Measurements from ENCODE around the gene SLC25A42. TPM values are rescaled to one million over a fixed set of nuclear protein-coding genes. Genes with fewer than 3 reads are reported as not detected.

The SLC25A42 gene
- total RNA-seq, 2 experiments from 2014 or later, result 6.7 to 8.5 TPM

DNA sequence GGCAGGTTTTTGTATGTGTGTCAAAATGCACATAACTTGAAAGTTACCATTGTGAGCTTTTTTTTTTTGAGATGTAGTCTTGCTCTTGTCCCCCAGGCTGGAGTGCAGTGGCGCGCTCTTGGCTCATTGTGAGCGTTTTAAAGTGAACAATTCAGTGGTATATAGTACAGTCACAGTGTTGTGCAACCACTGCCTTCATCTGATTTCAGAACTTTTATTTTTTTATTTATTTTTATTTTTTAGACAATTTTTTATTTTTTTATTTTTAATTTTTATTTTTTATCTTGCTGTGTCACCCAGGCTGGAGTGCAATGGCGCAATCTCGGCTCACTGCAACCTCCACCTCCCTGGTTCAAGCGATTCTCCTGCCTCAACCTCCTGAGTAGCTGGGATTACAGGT is 15.0 kb downstream of the SLC25A42 start:
- intact Hi-C loops (cut with micrococcal nuclease), result no loop called here
- H3K36me3 Mint-ChIP-seq (ENCODE audit: low read depth), result peaks cover 3% of the 10 kb centered on the region
- no peak for DNase-seq
- H3K27me3 Mint-ChIP-seq (ENCODE audit: low read depth), result no peaks in the 10 kb centered on the region
- peaks cover 5% of the 10 kb centered on the region for H3K4me1 Mint-ChIP-seq (ENCODE audit: low read depth)
- H3K4me3 Mint-ChIP-seq, result no peak overlapping the region
- H3K9me3 Mint-ChIP-seq, result no peaks in the 10 kb centered on the region
- CTCF ChIA-PET, result interaction anchor here (0.6 kb wide), 1 partner anchor 142 kb away, joined by 3 read pairs; no protein-coding TSS in a partner anchor
- H3K27ac Mint-ChIP-seq, result no peak overlapping the region

DNA sequence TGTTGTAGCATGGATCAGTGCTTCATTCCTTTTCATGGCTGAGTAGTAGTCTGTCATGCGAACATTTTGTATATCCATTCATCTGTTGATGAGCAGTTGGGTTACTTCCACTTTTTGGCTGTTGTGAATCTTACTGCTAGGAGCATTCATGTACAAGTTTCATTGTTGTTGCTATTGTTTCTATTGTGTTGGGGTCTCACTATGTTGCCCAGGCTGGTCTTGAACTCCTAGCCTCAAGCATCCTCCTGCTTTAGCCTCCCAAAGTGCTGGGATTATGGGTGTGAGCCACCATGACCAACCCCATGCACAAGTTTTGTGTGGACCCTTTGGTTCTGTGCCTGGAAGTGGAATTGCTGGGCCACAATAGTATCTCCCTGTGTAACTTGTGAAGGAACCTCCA is 15.8 kb downstream of the SLC25A42 start:
- Mint-ChIP-seq H3K36me3 (ENCODE audit: low read depth) (peaks cover 3% of the 10 kb centered on the region), H3K27ac (no peak overlapping the region), H3K9me3 (no peaks in the 10 kb centered on the region), H3K4me1 (ENCODE audit: low read depth) (peaks cover 5% of the 10 kb centered on the region), H3K27me3 (ENCODE audit: low read depth) (no peaks in the 10 kb centered on the region), H3K4me3 (no peak overlapping the region)
- CTCF ChIA-PET, result no interaction called here
- DNase-seq, result no peak
- intact Hi-C loops (cut with micrococcal nuclease), result no loop called here

DNA sequence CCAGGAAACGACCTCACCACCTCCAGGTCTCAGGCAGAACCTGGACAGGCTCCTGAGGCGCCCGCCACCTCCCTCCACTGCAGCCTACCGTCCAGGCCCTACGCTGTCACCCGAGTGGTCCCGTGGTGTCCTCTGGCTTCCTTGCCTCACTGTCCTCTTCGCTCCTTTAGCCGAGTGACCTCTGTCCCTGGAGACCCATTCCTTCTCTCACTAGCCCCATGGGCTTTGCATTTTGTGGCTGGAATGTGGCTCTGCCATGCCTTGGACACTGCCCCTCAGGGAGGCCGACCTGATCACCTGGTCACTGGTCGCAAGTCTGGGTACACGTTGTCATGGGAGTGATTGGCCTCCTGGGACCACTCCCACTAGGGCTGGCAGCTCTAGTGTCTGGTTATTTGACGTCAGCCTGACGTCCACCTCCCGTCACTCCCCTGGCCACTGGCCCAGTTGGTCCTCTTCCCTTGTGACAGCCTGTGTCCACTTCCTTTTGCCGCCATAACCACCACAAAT is 17.9 kb downstream of the SLC25A42 start:
- no peak for DNase-seq
- H3K27me3 Mint-ChIP-seq (ENCODE audit: low read depth), result no peaks in the 10 kb centered on the region
- no peaks in the 10 kb centered on the region for H3K9me3 Mint-ChIP-seq
- H3K4me3 Mint-ChIP-seq, result no peak overlapping the region
- H3K36me3 Mint-ChIP-seq (ENCODE audit: low read depth), result peaks cover 2% of the 10 kb centered on the region
- peaks cover 2% of the 10 kb centered on the region for H3K4me1 Mint-ChIP-seq (ENCODE audit: low read depth)
- intact Hi-C loops (cut with micrococcal nuclease), result no loop called here
- no peak overlapping the region for H3K27ac Mint-ChIP-seq
- CTCF ChIA-PET, result no interaction called here

GRCh38 chr19:19083413-19084178 is 19.8 kb downstream of the SLC25A42 start:
- no peak overlapping the region for H3K4me3 Mint-ChIP-seq
- no peak overlapping the region for H3K27ac Mint-ChIP-seq
- H3K36me3 Mint-ChIP-seq (ENCODE audit: low read depth), result peaks cover 2% of the 10 kb centered on the region
- DNase-seq, result no peak
- intact Hi-C loops (cut with micrococcal nuclease), result no loop called here
- H3K9me3 Mint-ChIP-seq, result no peaks in the 10 kb centered on the region
- CTCF ChIA-PET, result no interaction called here
- no peaks in the 10 kb centered on the region for H3K4me1 Mint-ChIP-seq (ENCODE audit: low read depth)
- no peaks in the 10 kb centered on the region for H3K27me3 Mint-ChIP-seq (ENCODE audit: low read depth)

- CTCF ChIA-PET, result interaction anchor here (1.3 kb wide), 1 partner anchor 88 kb away, joined by 4 read pairs; no protein-coding TSS in a partner anchor
- H3K36me3 Mint-ChIP-seq (ENCODE audit: low read depth), result peaks cover 2% of the 10 kb centered on the region
- H3K27ac Mint-ChIP-seq, result no peak overlapping the region
Measured at GRCh38 chr19:19087676-19088075, 23.9 kb downstream of the SLC25A42 start.

GRCh38 chr19:19094513-19094912 is 30.7 kb downstream of the SLC25A42 start:
- no peak overlapping the region for H3K4me3 Mint-ChIP-seq
- CTCF ChIA-PET, result no interaction called here
- no peaks in the 10 kb centered on the region for H3K36me3 Mint-ChIP-seq (ENCODE audit: low read depth)
- H3K27ac Mint-ChIP-seq, result no peak overlapping the region
- intact Hi-C loops (cut with micrococcal nuclease), result no loop called here
- no peaks in the 10 kb centered on the region for H3K4me1 Mint-ChIP-seq (ENCODE audit: low read depth)
- no peaks in the 10 kb centered on the region for H3K9me3 Mint-ChIP-seq
- DNase-seq, result no peak
- H3K27me3 Mint-ChIP-seq (ENCODE audit: low read depth), result no peaks in the 10 kb centered on the region

More at GRCh38 chr19:19087676-19088075, 23.9 kb downstream of the SLC25A42 start:
- no peaks in the 10 kb centered on the region for H3K4me1 Mint-ChIP-seq (ENCODE audit: low read depth)
- no peak overlapping the region for H3K4me3 Mint-ChIP-seq
- no peaks in the 10 kb centered on the region for H3K9me3 Mint-ChIP-seq
- H3K27me3 Mint-ChIP-seq (ENCODE audit: low read depth), result no peaks in the 10 kb centered on the region
- DNase-seq, result no peak
- intact Hi-C loops (cut with micrococcal nuclease), result no loop called here

DNA sequence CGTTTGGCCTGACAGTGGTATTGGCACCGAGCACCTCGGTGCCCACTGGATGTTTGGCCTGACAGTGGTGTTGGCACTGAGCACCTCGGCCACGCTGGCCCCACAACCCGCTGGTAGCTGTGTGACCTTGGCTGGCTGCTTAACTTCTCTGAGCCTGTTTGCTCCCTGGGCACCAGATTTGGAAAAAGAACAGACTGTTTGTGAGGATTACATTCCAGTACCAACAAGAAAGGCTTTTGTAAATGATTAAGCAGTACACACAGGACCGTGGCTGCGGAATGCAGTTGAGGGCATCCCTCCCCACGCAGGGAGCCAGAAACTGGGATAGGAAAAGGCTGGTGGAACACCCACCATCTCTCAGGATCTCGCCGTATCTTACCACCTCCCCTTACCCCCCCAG is 31.9 kb downstream of the SLC25A42 start:
- no peak for DNase-seq
- CTCF ChIA-PET, result no interaction called here
- intact Hi-C loops (cut with micrococcal nuclease), result no loop called here
- Mint-ChIP-seq H3K36me3 (ENCODE audit: low read depth) (no peaks in the 10 kb centered on the region), H3K4me3 (no peak overlapping the region), H3K4me1 (ENCODE audit: low read depth) (no peaks in the 10 kb centered on the region), H3K9me3 (no peaks in the 10 kb centered on the region), H3K27ac (no peak overlapping the region), H3K27me3 (ENCODE audit: low read depth) (no peaks in the 10 kb centered on the region)

DNA sequence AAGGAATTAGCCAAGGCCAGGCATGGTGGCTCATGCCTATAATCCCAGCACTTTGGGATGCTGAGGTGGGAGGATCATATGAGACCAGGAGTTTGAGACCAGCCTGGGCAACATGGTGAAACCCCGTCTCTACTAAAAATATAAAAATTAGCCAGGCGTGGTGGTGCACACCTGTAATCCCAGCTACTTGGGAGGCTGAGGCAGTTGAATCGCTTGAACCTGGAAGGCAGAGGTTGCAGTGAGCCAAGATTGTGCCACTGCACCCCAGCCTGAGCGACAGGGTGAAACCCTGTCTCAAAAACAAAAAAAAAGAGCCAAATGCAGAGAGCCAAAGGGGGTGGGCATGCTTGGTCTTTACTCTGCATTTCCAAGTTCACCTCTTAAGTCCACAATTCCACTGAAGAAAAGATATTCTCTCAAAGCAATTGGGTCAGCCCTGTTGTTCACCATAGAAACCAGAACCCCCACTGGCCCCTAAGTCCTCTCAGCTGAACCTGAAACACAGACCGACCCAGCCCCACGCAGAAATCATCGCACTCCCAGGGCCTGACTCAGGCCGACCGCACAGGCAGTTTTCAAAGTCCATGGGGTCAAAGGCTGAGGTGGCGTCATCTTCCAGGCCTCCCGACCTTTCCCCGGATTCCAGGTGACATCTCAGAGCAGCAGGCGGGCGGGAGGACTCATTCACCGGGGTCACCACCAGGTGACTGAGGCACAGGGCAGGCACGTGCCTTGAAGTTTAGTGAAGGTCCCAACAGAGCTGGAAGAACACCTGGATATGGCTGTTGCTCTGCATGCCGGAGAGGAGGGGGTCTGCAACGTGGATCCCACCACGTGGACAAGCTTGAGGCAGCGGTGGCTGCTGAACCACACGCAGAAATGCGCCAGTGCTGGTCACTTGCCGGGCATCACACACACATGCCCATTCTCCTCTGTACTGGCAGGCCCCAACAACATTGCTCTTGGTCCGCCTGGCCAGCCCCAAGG is 33.1 kb downstream of the SLC25A42 start:
- Mint-ChIP-seq H3K9me3 (no peaks in the 10 kb centered on the region), H3K27me3 (ENCODE audit: low read depth) (no peaks in the 10 kb centered on the region), H3K27ac (no peak overlapping the region), H3K4me3 (no peak overlapping the region), H3K36me3 (ENCODE audit: low read depth) (no peaks in the 10 kb centered on the region), H3K4me1 (ENCODE audit: low read depth) (no peaks in the 10 kb centered on the region)
- CTCF ChIA-PET, result interaction anchor here (0.6 to 1.2 kb wide), 2 partner anchors 11 to 26 kb away, joined by 3 read pairs; no protein-coding TSS in a partner anchor
- DNase-seq, result no peak
- intact Hi-C loops (cut with micrococcal nuclease), result no loop called here

- no peaks in the 10 kb centered on the region for H3K36me3 Mint-ChIP-seq (ENCODE audit: low read depth)
- no peak overlapping the region for H3K27ac Mint-ChIP-seq
- DNase-seq, result no peak
- H3K4me3 Mint-ChIP-seq, result no peak overlapping the region
- no peaks in the 10 kb centered on the region for H3K4me1 Mint-ChIP-seq (ENCODE audit: low read depth)
- no peaks in the 10 kb centered on the region for H3K9me3 Mint-ChIP-seq
- intact Hi-C loops (cut with micrococcal nuclease), result no loop called here
- CTCF ChIA-PET, result interaction anchor here (1.2 kb wide), 1 partner anchor 9 kb away, joined by 3 read pairs; no protein-coding TSS in a partner anchor
- H3K27me3 Mint-ChIP-seq (ENCODE audit: low read depth), result no peaks in the 10 kb centered on the region
Measured at GRCh38 chr19:19098084-19098702, 34.4 kb downstream of the SLC25A42 start.

- intact Hi-C loops (cut with micrococcal nuclease), result no loop called here
Measured at GRCh38 chr19:19098703-19099632, 35.2 kb downstream of the SLC25A42 start.

DNA sequence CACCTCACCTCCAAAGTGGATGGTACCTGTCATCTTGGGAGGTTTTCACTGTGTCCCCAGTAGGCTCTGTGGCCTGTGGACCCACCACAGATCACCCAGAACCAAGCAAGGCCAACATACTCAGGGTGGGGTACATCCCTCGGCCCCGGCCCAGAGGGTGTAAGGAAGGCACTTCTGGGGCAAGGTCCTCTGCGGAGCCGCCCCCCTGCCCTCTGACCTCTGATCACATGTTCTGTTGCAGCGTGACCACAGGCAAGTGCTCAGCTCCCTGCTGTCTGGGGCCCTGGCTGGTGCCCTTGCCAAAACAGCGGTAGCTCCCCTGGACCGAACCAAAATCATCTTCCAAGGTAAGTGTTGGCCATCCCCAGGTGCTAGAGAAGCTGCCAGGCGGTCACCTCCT is 37.7 kb downstream of the SLC25A42 start:
- no peaks in the 10 kb centered on the region for H3K36me3 Mint-ChIP-seq (ENCODE audit: low read depth)
- no peak for DNase-seq
- no peaks in the 10 kb centered on the region for H3K27me3 Mint-ChIP-seq (ENCODE audit: low read depth)
- H3K4me1 Mint-ChIP-seq (ENCODE audit: low read depth), result no peaks in the 10 kb centered on the region
- no peaks in the 10 kb centered on the region for H3K9me3 Mint-ChIP-seq
- H3K27ac Mint-ChIP-seq, result no peak overlapping the region
- no peak overlapping the region for H3K4me3 Mint-ChIP-seq
- intact Hi-C loops (cut with micrococcal nuclease), result no loop called here
- CTCF ChIA-PET, result interaction anchor here (1.0 kb wide), 1 partner anchor 14 kb away, joined by 3 read pairs; no protein-coding TSS in a partner anchor

More at GRCh38 chr19:19098703-19099632, 35.2 kb downstream of the SLC25A42 start:
- Mint-ChIP-seq H3K27ac (no peak overlapping the region), H3K4me1 (ENCODE audit: low read depth) (no peaks in the 10 kb centered on the region), H3K27me3 (ENCODE audit: low read depth) (no peaks in the 10 kb centered on the region), H3K36me3 (ENCODE audit: low read depth) (no peaks in the 10 kb centered on the region), H3K9me3 (no peaks in the 10 kb centered on the region), H3K4me3 (no peak overlapping the region)
- no peak for DNase-seq
- CTCF ChIA-PET, result interaction anchor here (0.7 to 1.0 kb wide), 2 partner anchors 17 to 130 kb away, joined by 3 to 4 read pairs; no protein-coding TSS in a partner anchor

Data from activated naive CD4-positive, alpha-beta T cell treated with anti-CD3 and anti-CD28 coated beads for 36 hours (primary cell).